Measurements from ENCODE around the gene PROK1.

PROK1 gene

DNA sequence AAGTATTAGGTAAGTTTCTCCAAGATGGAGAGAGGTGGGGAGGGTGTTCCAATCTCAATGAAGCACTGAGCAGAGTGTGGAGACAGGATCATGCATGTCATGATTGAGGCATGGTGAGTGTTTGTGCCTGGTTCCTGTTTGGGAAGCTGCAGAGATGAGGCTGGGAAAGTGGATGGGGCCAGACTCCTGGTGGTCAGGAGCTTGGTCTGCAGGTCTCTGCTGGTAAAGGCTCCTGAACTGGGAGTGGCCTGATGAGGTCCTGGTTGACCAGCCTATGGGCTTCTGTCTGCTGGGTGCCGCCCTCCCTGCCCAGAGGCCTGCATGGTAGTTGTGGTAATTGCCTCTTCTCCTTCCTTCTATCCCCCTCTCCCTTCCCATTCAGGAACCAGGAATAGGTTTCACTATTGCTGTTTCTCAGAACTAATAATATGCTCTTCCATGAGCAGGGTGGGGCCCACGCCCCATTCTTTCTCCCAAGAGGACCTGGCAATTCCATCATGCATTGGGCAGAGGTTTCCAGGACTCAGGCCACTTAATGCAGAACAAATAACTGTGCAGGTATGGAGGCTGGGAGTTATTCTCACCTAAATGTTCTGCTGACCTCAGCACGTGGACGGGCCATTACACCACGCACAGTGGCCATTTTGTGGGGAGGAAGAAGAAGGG is 24.5 kb downstream of the PROK1 start:
- Histone ChIP-seq H3K4me1 (ENCODE audit: control insufficient read depth in 2 of 2, insufficient read depth in 1 of 2, low read depth in 1 of 2, low read length in 2 of 2) (peaks cover 0 to 5% of the 10 kb centered on the region in 2 donors), H3K9ac (ENCODE audit: low read depth, low read length, poor library complexity) (no peak overlapping the region), H2AFZ (ENCODE audit: low read length) (no peak overlapping the region), H3K4me3 (ENCODE audit: low read length in 2 of 2) (no peak overlapping the region), H3K9me3 (replicated peaks in 1 of 2; ENCODE audit: control insufficient read depth in 2 of 2, insufficient read depth in 1 of 2, low read depth in 1 of 2, low read length in 2 of 2) (no peaks in the 10 kb centered on the region), H2BK120ac (ENCODE audit: low read depth, low read length) (no peak overlapping the region), H2BK12ac (ENCODE audit: low read length) (no peak overlapping the region), H3K27me3 (ENCODE audit: control insufficient read depth in 3 of 3, insufficient read depth in 3 of 3, low read depth in 1 of 3, low read length in 3 of 3) (peaks cover 0 to 14% (median 0%) of the 10 kb centered on the region in 3 experiments), H3K14ac (ENCODE audit: low read length) (no peak overlapping the region), H3K4ac (ENCODE audit: low read length) (no peak overlapping the region), H2AK5ac (ENCODE audit: low read depth, low read length) (no peak overlapping the region), H4K8ac (ENCODE audit: low read depth, low read length) (no peak overlapping the region), H3K4me2 (ENCODE audit: insufficient read depth, low read length, poor library complexity, severe bottlenecking) (no peak overlapping the region), H3K27ac (replicated peaks; ENCODE audit: low read length) (no peak overlapping the region), H2BK15ac (ENCODE audit: low read length) (no peak overlapping the region), H3K18ac (ENCODE audit: low read length) (no peak overlapping the region), H3K23ac (ENCODE audit: low read depth, low read length, poor library complexity) (no peak overlapping the region), H3K36me3 (replicated peaks in 1 of 2; ENCODE audit: control insufficient read depth in 2 of 2, insufficient read depth in 2 of 2, low read length in 2 of 2) (no peaks in the 10 kb centered on the region), H2BK5ac (ENCODE audit: low read length) (no peak overlapping the region), H3K79me1 (ENCODE audit: low read depth, low read length) (no peaks in the 10 kb centered on the region), H4K91ac (ENCODE audit: low read depth, low read length, poor library complexity) (no peak overlapping the region)
- no peak for DNase-seq (ENCODE audit: low spot score)
- WGBS, 2 donors (ENCODE audit: extremely low coverage in 2 of 2, insufficient read length in 2 of 2, insufficient replicate concordance in 1 of 2): no CpG with 5 or more reads among the region's 5 CpGs

DNA sequence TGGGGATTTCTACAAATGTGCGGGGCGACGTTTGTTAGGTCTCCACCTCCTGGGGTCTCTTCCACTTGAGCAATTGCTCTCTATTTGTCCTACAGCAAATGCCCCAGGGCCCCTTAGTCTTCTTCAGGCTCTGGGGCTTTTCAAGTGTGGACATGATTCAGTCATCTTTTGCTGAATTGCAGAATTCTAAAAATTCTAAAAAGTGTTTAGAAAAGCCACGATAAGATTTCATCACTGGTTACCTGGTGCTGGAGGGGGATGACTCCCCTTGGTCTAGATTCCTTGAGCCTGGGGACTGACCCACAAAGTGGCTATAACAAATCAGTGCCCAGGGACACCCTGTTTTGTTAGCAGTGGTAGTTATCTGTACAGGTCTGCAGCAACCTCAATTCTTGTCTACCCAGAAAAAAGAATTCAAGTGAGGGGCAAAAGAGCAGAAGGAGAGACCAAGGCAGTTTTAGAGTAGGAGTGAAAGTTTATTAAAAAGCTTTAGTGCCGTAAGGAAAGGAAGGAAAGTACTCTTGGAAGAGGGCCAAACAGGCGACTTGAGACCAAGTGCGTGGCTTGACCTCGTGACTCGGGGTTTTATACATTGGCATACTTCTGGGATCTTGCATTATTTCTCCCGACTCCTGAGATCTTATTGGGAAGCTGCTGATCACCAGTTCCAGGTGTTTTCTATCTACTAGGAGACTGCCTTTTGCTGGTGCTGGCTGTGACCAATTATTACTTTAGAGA is 25.2 kb downstream of the PROK1 start:
- Histone ChIP-seq H2BK12ac (ENCODE audit: low read length) (no peak overlapping the region), H2AK5ac (ENCODE audit: low read depth, low read length) (no peak overlapping the region), H3K4me3 (ENCODE audit: low read length in 2 of 2) (no peak overlapping the region), H2BK15ac (ENCODE audit: low read length) (no peak overlapping the region), H3K9ac (ENCODE audit: low read depth, low read length, poor library complexity) (no peak overlapping the region), H3K18ac (ENCODE audit: low read length) (no peak overlapping the region), H3K36me3 (replicated peaks in 1 of 2; ENCODE audit: control insufficient read depth in 2 of 2, insufficient read depth in 2 of 2, low read length in 2 of 2) (no peaks in the 10 kb centered on the region), H3K4ac (ENCODE audit: low read length) (no peak overlapping the region), H3K9me3 (replicated peaks in 1 of 2; ENCODE audit: control insufficient read depth in 2 of 2, insufficient read depth in 1 of 2, low read depth in 1 of 2, low read length in 2 of 2) (no peaks in the 10 kb centered on the region), H3K14ac (ENCODE audit: low read length) (no peak overlapping the region), H2AFZ (ENCODE audit: low read length) (no peak overlapping the region), H2BK5ac (ENCODE audit: low read length) (no peak overlapping the region), H3K27ac (replicated peaks; ENCODE audit: low read length) (no peak overlapping the region), H3K4me1 (ENCODE audit: control insufficient read depth in 2 of 2, insufficient read depth in 1 of 2, low read depth in 1 of 2, low read length in 2 of 2) (peaks cover 0 to 5% of the 10 kb centered on the region in 2 donors), H3K4me2 (ENCODE audit: insufficient read depth, low read length, poor library complexity, severe bottlenecking) (no peak overlapping the region), H4K91ac (ENCODE audit: low read depth, low read length, poor library complexity) (no peak overlapping the region), H3K27me3 (ENCODE audit: control insufficient read depth in 3 of 3, insufficient read depth in 3 of 3, low read depth in 1 of 3, low read length in 3 of 3) (peaks cover 0 to 18% (median 0%) of the 10 kb centered on the region in 3 experiments), H3K79me1 (ENCODE audit: low read depth, low read length) (no peaks in the 10 kb centered on the region), H4K8ac (ENCODE audit: low read depth, low read length) (no peak overlapping the region), H2BK120ac (ENCODE audit: low read depth, low read length) (no peak overlapping the region), H3K23ac (ENCODE audit: low read depth, low read length, poor library complexity) (no peak overlapping the region)
- WGBS, 2 donors (ENCODE audit: extremely low coverage in 2 of 2, insufficient read length in 2 of 2, insufficient replicate concordance in 1 of 2): no CpG with 5 or more reads among the region's 10 CpGs
- no peak for DNase-seq (ENCODE audit: low spot score)

DNA sequence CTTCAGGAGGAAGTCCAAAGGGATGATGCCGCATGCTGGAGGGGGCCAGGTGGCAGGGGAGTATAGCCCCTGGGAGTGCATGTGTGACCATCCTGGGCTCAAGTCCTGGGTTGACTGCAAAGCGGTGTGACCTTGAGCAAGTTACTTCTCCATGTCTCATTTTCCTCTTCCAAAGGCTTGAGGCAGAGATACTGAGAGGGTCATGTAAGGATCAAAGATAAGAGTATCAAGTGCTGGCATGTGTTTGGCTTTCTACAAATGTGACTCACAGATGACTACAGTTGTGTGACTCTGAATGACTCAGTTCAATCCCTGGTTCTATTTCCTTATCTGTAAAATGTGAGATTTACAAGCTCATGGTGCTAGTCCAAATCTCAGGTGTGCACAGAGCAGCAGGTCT is 26.1 kb downstream of the PROK1 start:
- no peak overlapping the region for H3K14ac ChIP-seq (ENCODE audit: low read length)
- H3K9ac ChIP-seq (ENCODE audit: low read depth, low read length, poor library complexity): no peak overlapping the region
- H3K4me3 ChIP-seq (ENCODE audit: low read length in 2 of 2): no peak overlapping the region
- no peaks in the 10 kb centered on the region for H3K9me3 ChIP-seq (replicated peaks in 1 of 2; ENCODE audit: control insufficient read depth in 2 of 2, insufficient read depth in 1 of 2, low read depth in 1 of 2, low read length in 2 of 2)
- no peak overlapping the region for H2BK120ac ChIP-seq (ENCODE audit: low read depth, low read length)
- peaks cover 0 to 5% of the 10 kb centered on the region in 2 donors for H3K4me1 ChIP-seq (ENCODE audit: control insufficient read depth in 2 of 2, insufficient read depth in 1 of 2, low read depth in 1 of 2, low read length in 2 of 2)
- peaks cover 0 to 25% (median 0%) of the 10 kb centered on the region in 3 experiments for H3K27me3 ChIP-seq (ENCODE audit: control insufficient read depth in 3 of 3, insufficient read depth in 3 of 3, low read depth in 1 of 3, low read length in 3 of 3)
- H2BK5ac ChIP-seq (ENCODE audit: low read length): no peak overlapping the region
- H2BK12ac ChIP-seq (ENCODE audit: low read length): no peak overlapping the region
- no peak overlapping the region for H4K8ac ChIP-seq (ENCODE audit: low read depth, low read length)
- H3K36me3 ChIP-seq (replicated peaks in 1 of 2; ENCODE audit: control insufficient read depth in 2 of 2, insufficient read depth in 2 of 2, low read length in 2 of 2): no peaks in the 10 kb centered on the region
- no peak overlapping the region for H3K23ac ChIP-seq (ENCODE audit: low read depth, low read length, poor library complexity)
- no peak overlapping the region for H3K4ac ChIP-seq (ENCODE audit: low read length)
- H2BK15ac ChIP-seq (ENCODE audit: low read length): no peak overlapping the region
- H2AFZ ChIP-seq (ENCODE audit: low read length): no peak overlapping the region
- H3K4me2 ChIP-seq (ENCODE audit: insufficient read depth, low read length, poor library complexity, severe bottlenecking): no peak overlapping the region
- H2AK5ac ChIP-seq (ENCODE audit: low read depth, low read length): no peak overlapping the region
- DNase-seq (ENCODE audit: low spot score): no peak
- H3K79me1 ChIP-seq (ENCODE audit: low read depth, low read length): no peaks in the 10 kb centered on the region
- no peak overlapping the region for H4K91ac ChIP-seq (ENCODE audit: low read depth, low read length, poor library complexity)
- no CpG with 5 or more reads among the region's 2 CpGs for WGBS, 2 donors (ENCODE audit: extremely low coverage in 2 of 2, insufficient read length in 2 of 2, insufficient replicate concordance in 1 of 2)
- no peak overlapping the region for H3K18ac ChIP-seq (ENCODE audit: low read length)
- no peak overlapping the region for H3K27ac ChIP-seq (replicated peaks; ENCODE audit: low read length)

DNA sequence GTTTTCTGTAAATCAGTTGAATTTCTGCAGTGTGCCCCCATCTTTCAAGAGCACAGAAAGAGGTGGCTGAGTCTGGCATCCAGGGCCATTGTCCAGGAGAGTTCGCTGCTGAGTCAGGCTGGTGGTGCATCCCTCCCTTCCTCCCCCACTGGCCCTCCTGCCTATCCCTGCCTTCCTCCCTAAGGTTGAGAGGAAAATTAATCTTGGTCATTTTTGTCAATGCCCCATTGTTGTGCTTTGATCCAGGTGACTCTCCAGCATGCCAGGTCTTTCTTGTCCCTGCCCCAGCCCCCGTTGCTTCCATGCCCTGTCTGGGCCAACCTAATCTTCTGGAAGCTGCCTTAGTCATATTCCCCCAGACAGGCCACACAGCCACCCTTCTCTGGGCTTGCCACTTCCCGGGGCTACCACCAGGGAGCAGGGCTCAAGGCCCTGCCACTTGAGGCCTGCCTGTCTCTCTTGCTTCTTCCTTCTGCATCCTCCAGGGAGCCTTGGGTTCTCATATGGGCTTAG is 26.6 kb downstream of the PROK1 start:
- no peak overlapping the region for H2BK15ac ChIP-seq (ENCODE audit: low read length)
- H3K9me3 ChIP-seq (replicated peaks in 1 of 2; ENCODE audit: control insufficient read depth in 2 of 2, insufficient read depth in 1 of 2, low read depth in 1 of 2, low read length in 2 of 2): no peaks in the 10 kb centered on the region
- WGBS, 2 donors (ENCODE audit: extremely low coverage in 2 of 2, insufficient read length in 2 of 2, insufficient replicate concordance in 1 of 2): no CpG with 5 or more reads among the region's 3 CpGs
- H3K18ac ChIP-seq (ENCODE audit: low read length): no peak overlapping the region
- H3K36me3 ChIP-seq (replicated peaks in 1 of 2; ENCODE audit: control insufficient read depth in 2 of 2, insufficient read depth in 2 of 2, low read length in 2 of 2): no peaks in the 10 kb centered on the region
- no peak overlapping the region for H2AFZ ChIP-seq (ENCODE audit: low read length)
- H3K79me1 ChIP-seq (ENCODE audit: low read depth, low read length): no peaks in the 10 kb centered on the region
- H3K4me1 ChIP-seq (ENCODE audit: control insufficient read depth in 2 of 2, insufficient read depth in 1 of 2, low read depth in 1 of 2, low read length in 2 of 2): peaks cover 0 to 7% of the 10 kb centered on the region in 2 donors
- H3K4me3 ChIP-seq (ENCODE audit: low read length in 2 of 2): no peak overlapping the region
- DNase-seq (ENCODE audit: low spot score): no peak
- no peak overlapping the region for H2BK120ac ChIP-seq (ENCODE audit: low read depth, low read length)
- H4K91ac ChIP-seq (ENCODE audit: low read depth, low read length, poor library complexity): peak overlapping the region; percentile 54
- H2BK5ac ChIP-seq (ENCODE audit: low read length): no peak overlapping the region
- no peak overlapping the region for H3K14ac ChIP-seq (ENCODE audit: low read length)
- peaks cover 0 to 27% (median 0%) of the 10 kb centered on the region in 3 experiments for H3K27me3 ChIP-seq (ENCODE audit: control insufficient read depth in 3 of 3, insufficient read depth in 3 of 3, low read depth in 1 of 3, low read length in 3 of 3)
- no peak overlapping the region for H3K4me2 ChIP-seq (ENCODE audit: insufficient read depth, low read length, poor library complexity, severe bottlenecking)
- H3K23ac ChIP-seq (ENCODE audit: low read depth, low read length, poor library complexity): no peak overlapping the region
- H2BK12ac ChIP-seq (ENCODE audit: low read length): no peak overlapping the region
- H3K4ac ChIP-seq (ENCODE audit: low read length): no peak overlapping the region
- H4K8ac ChIP-seq (ENCODE audit: low read depth, low read length): no peak overlapping the region
- peak overlapping the region; percentile 24 for H3K9ac ChIP-seq (ENCODE audit: low read depth, low read length, poor library complexity)
- H3K27ac ChIP-seq (replicated peaks; ENCODE audit: low read length): no peak overlapping the region
- no peak overlapping the region for H2AK5ac ChIP-seq (ENCODE audit: low read depth, low read length)

All from neuronal stem cell (in vitro differentiated cells).